Measurements from ENCODE around the gene UFC1. TPM values are rescaled to one million over a fixed set of nuclear protein-coding genes. Genes with fewer than 3 reads are reported as not detected.

UFC1 gene
- polyA plus RNA-seq, 1 donor: 91.5 TPM

- DNase-seq: no peak
Observed at GRCh38 chr1:161171696-161172095, 17.9 kb downstream of the UFC1 start.

GRCh38 chr1:161172349-161172748 lies 18.6 kb downstream of the UFC1 start:
- no peak for DNase-seq

- DNase-seq: no peak
Observed at GRCh38 chr1:161172776-161173376, 19.1 kb downstream of the UFC1 start.

DNA sequence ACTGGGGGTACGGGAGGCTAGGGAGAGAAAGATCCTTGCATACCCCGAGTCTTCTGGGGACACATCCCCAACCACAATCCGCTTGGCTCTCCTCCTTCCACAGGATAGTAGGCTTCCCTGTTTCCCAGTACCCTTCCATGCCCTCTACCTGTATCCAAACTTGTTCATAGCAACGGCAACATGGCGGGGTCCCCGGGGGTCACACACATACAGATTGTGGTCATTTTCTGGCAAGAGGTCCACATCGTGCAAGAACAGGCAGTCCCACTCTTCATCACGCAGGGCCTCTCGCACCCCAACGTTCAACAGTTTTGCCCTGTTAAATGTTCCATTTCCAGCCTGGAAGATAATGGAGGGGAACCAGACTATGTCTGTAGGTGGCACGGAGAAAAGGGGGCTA lies 19.9 kb downstream of the UFC1 start:
- no peak for DNase-seq

- DNase-seq: no peak
Observed at GRCh38 chr1:161174911-161175310, 21.1 kb downstream of the UFC1 start.

GRCh38 chr1:161175771-161176453 lies 22.1 kb downstream of the UFC1 start:
- no peak for DNase-seq

GRCh38 chr1:161176468-161177111 lies 22.8 kb downstream of the UFC1 start:
- DNase-seq: no peak

- peak; percentile 84 for DNase-seq
Observed at GRCh38 chr1:161177112-161177935, 23.5 kb downstream of the UFC1 start, which contains the start of gene B4GALT3. Gene B4GALT3, minus strand, starts transcription at chr1:161177507. Its CDS starts 1,447 bp downstream, at chr1:161176060.

DNA sequence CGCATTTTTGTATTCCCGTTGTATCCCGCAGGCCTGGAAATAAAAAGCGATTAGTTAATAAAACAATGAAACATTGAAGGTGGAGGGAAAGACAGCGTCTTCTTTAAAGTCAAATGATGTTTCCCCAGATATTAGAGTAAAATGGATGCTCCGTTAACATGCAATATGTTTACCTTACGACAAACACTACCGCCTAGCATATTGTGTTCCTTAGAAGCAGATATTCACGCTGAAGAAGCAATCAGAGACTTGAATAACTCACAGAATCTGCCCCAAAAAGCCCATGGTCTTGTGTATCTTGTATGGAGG lies 24.1 kb downstream of the UFC1 start:
- no peak for DNase-seq

DNA sequence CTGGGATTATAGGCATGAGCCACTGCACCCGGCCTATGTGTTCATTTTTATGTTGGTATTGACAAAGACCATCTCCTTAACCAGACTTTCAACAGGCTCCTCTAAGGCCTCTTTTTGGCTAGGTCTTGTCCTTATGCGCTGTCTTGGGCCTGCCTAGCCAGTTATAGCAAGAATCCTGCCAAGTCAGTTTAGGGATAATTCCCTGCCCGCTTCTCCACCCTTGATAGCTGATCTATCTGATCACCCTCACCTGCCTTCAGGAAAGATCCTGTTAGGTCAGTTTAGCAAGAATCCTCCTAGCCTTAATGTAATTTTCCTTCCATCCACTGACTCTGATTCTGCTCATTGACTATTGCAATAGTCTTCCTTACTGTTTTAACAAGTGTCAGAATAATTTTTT lies 25.9 kb downstream of the UFC1 start:
- no peak for DNase-seq

DNA sequence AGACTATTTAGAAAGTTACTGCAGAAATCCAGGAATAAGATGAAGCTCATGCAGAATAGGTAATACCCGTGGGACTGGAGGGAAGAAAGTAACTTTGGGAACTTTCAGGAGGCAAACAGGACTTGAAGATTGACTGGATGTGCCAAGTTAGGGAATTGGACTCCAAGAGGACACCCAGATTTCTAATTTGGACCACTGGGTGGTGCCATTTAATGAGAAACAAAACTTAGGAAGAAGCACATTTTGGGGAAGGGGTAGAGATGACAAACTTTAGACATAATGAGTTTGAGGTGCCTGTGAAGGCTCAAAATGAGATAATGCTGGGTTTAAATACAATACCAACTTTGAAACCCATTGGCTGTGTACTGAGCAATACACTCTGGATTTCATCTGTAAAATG lies 26.9 kb downstream of the UFC1 start:
- DNase-seq: no peak

DNA sequence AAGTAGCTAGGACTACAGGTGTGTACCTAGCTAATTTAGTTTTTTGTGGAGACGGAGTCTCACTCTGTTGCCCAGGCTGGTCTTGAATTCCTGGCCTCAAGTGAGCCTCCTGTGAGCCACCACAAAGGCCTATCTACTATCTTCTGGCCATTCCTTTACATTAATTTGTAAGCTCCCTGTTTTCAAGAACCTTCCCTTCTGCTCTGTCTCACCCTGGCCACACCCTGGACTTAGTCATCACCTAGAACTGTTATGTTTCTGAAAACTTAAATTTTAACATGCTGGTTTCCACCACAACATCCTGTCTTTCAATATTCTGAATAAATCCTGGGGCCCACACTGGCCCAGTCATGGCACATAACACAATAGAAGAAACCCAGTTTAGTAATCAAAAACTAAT lies 28.4 kb downstream of the UFC1 start:
- DNase-seq: no peak

- peak; percentile 82 for DNase-seq
Observed at GRCh38 chr1:161185282-161185682, 31.5 kb downstream of the UFC1 start.

GRCh38 chr1:161185732-161186311 lies 32.0 kb downstream of the UFC1 start:
- no peak for DNase-seq

GRCh38 chr1:161187311-161187710 lies 33.5 kb downstream of the UFC1 start:
- no peak for DNase-seq

DNA sequence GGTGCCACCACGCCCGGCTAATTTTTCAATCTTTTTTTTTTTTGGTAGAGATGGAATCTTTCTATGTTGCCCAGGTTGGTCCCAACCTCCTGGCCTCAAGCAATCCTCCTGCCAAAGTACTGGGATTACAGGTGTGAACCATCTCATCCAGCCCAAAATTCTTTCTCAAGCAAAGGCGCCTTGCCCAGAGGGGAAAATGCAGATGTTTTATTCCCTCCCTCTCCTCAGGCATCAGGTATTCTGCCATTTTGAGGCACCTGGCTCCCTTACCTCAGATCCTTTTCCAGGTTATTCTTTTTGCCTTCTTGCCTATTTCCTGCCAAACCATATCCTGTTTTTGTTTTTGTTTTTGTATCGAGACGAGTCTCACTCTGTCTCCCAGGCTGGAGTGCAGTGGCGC lies 34.6 kb downstream of the UFC1 start:
- no peak for DNase-seq

DNA sequence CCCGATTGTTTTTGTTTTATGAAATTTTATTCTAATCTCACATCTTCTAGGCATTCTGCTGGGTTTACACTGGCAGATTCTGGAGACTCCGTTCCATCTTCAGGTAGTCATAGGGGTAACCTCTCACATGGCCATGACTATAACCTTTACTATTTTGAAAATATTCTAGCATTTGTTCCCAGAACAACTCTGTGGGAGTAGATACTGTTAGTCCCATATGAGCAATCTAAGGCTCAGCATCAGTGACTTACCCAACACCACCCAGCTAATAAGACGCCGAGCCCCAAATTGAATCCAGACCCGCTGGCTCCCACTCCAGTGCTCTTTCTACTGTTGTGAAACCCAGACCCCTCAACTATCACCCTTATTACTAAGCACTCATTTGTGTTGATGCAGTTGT lies 35.3 kb downstream of the UFC1 start:
- DNase-seq: no peak

GRCh38 chr1:161190962-161191521 lies 37.3 kb downstream of the UFC1 start:
- DNase-seq: no peak

DNA sequence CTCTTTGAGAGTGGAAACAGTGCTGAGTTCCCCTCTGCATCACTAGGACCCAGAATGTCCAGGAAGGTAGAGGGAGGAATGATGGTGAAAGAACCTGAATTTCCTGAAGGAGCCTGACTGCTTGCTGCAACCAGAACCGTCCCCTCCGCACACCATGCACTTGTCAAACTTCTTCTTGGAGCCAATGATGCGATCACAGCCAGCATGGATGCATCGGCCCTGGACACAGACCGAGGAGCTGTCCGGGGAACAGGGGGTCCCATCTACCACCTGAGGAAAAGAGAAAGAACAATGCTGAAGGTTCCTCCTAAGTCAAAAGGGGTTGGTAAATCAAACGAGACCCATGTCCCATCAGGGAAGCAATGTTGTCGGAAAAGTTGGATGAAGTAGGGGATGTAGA lies 38.2 kb downstream of the UFC1 start:
- DNase-seq: no peak

- DNase-seq: no peak
Observed at GRCh38 chr1:161192476-161193465, 39.0 kb downstream of the UFC1 start.

GRCh38 chr1:161193561-161194235 lies 39.9 kb downstream of the UFC1 start:
- DNase-seq: no peak
